ENCODE results near the gene GADD45GIP1. TPM values are rescaled to one million over a fixed set of nuclear protein-coding genes. Genes with fewer than 3 reads are reported as not detected.

The GADD45GIP1 gene
- total RNA-seq, 2 donors from 2014 or later = 29.9 to 58.7 TPM

DNA sequence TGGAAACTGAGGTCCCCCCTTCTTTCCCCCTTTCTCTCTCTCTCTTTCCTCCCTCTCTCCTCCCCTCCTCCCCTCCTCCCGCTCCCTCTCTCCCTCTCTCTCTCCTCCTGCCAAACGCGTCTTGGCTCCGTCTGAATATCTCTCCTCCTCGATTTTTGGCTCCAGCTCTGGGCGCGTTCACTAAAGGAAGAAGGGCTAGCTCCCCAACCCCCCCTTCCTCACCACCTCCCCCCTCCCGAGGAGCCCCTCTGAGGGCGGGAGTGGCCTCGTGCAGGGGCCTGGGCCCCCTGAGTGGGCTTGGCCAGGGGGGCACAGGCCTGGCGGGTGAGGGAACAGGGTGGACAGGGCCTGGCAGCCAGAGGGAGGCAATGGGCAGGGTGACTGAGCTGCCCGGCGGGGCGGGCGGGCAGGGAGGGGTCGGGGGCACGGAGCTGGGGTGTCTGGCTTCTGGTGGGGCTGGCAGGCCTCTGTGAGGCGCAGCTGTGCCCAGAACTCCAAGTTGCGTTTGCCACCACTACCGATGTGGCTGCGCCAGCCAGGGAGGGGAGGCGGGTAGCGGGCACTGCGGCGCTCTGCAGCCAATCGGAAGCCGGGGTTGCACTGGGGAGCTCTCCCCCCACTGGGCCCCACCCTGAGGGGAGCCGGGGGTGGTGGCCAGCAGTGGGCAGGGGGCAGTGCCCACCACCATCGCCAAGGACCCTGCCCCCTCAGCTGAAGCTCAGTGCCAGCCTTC, 45.3 kb upstream of the GADD45GIP1 start:
- Histone ChIP-seq H3K36me3 (no peaks in the 10 kb centered on the region), H3K4me3 (peak overlapping the region; percentile 27), H3K27ac (peak overlapping the region; percentile 96 to 97), H3K4me1 (replicated peaks) (peaks cover 60% of the 10 kb centered on the region), H3K27me3 (replicated peaks; ENCODE audit: insufficient read depth) (no peaks in the 10 kb centered on the region), H3K9me3 (no peaks in the 10 kb centered on the region)
- intact Hi-C loops (cut with DNase I) = no loop called here
- TF ChIP-seq, protein P1, sequence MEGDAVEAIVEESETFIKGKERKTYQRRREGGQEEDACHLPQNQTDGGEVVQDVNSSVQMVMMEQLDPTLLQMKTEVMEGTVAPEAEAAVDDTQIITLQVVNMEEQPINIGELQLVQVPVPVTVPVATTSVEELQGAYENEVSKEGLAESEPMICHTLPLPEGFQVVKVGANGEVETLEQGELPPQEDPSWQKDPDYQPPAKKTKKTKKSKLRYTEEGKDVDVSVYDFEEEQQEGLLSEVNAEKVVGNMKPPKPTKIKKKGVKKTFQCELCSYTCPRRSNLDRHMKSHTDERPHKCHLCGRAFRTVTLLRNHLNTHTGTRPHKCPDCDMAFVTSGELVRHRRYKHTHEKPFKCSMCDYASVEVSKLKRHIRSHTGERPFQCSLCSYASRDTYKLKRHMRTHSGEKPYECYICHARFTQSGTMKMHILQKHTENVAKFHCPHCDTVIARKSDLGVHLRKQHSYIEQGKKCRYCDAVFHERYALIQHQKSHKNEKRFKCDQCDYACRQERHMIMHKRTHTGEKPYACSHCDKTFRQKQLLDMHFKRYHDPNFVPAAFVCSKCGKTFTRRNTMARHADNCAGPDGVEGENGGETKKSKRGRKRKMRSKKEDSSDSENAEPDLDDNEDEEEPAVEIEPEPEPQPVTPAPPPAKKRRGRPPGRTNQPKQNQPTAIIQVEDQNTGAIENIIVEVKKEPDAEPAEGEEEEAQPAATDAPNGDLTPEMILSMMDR (IDR thresholded peaks at IDR 0.05) = peak in 2 of 4 experiments; percentile 8 to 18
- TF ChIP-seq POLR2A (IDR thresholded peaks at IDR 0.05) (peak; percentile 40), POLR2AphosphoS5 (IDR thresholded peaks at IDR 0.05) (no peak)
- WGBS = 19% methylated on average over 25 of the region's 29 CpGs
- peak; percentile 87 for DNase-seq (ENCODE audit: low spot score)

DNA sequence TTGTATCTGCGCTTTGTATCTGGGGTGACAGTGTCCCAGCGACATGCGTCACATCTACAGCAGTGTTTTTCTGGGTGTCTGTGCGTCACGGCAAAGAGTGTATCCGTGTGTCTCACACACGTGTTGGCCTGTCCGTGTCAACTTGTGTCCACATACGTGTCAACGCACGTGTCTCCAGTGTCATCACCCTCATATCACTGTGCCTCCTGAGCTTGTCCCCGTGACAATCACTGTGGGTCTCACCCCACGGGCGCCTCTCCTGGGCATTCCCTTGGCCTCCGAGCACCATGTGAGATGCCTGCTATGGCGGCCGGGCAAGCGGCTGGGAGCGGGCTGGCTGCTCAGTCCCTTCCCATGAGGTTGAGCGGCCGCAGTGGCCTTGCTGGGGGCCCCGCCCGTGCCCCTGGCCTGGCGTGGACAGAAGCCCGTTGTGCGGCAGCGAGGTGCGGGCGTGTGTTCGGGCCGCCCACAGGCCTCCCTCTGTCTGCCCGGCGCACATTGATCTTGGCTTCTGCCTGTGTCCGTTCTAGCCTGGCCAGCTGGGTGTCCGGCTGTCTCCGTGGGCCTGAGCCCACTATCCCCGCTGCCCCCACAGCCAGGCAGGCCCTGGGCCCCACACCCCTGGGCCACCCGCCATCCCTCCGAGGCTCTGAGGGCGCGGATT, 44.6 kb upstream of the GADD45GIP1 start:
- intact Hi-C loops (cut with DNase I) = no loop called here
- no peaks in the 10 kb centered on the region for H3K9me3 ChIP-seq
- no peak for DNase-seq (ENCODE audit: low spot score)
- no peak for TF ChIP-seq POLR2A (IDR thresholded peaks at IDR 0.05)
- TF ChIP-seq, protein P1 (IDR thresholded peaks at IDR 0.05) = no peak
- TF ChIP-seq POLR2AphosphoS5 (IDR thresholded peaks at IDR 0.05) = peak; percentile 10
- 11% methylated on average over 39 of the region's 41 CpGs for WGBS
- H3K36me3 ChIP-seq = no peaks in the 10 kb centered on the region
- peaks cover 53% of the 10 kb centered on the region for H3K4me1 ChIP-seq (replicated peaks)
- peak overlapping the region; percentile 96 to 97 for H3K27ac ChIP-seq
- peak overlapping the region; percentile 27 for H3K4me3 ChIP-seq
- no peaks in the 10 kb centered on the region for H3K27me3 ChIP-seq (replicated peaks; ENCODE audit: insufficient read depth)

DNA sequence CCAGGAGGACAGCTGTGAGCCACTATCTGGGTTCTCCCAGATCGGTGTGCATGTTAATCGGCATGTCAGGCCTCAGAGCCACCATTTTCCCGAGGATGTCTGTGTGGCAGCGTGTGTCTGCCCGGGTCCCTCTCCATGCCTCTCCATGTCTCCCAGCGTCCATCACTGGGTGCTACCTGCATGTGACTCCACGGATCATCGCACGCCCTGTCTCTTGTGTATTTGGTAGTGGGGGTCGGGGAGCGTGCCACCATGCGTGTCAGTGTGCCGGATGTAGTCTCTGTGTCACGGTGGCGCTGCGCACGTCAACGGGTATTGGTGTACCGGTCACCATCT, 44.1 kb upstream of the GADD45GIP1 start:
- 52% methylated on average over 19 of the region's 19 CpGs for WGBS
- no peak for DNase-seq (ENCODE audit: low spot score)

DNA sequence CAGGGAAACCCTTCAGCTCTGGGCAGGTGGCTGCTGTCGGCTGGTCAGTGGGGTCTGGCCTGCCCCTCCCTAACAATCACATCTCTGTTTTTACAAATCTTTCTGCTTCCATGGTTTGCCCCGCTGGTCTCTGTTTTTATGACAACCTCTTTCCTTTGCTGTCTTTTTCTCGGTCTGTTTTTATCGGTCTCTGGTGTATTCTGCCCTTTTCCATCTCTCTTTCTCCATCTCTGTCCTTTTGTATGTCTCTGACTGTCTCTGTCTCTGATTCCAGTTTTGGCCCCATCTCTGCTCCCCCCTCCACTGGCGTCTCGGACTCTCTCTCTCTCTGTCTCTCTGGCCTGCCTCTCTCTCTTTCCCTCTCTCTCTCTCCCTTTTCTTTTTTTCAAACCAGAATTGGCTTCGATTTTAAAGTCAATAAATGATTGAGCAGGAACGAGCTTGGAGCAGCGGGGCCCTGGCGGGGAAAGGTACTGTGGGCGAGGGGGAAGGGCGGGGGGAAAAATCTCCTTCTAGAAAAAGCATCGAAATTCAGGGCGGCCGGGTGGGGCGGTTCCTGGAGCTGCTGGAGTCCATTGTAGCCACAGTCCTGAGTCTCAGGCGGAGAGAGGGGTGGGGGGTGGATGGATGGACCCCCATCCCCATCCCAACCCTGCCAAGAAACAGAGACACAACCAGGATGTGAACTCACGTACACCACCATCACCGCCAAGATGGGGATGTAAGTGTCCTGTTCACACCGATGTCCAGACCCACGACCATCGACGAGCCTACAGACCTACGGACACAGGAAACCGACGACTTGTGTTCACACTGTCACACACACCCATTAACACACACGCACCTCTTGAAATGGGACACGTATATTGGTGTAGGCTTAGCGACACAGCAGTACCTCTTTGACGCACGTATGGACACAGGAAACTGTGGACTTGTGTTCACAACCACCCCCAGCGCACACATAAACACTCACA, 41.2 kb upstream of the GADD45GIP1 start:
- no peak for DNase-seq (ENCODE audit: low spot score)
- TF ChIP-seq, protein P1 (IDR thresholded peaks at IDR 0.05) = peak in 1 of 4 experiments; percentile 20
- no peak for TF ChIP-seq POLR2A (IDR thresholded peaks at IDR 0.05)
- peak; percentile 54 for TF ChIP-seq POLR2AphosphoS5 (IDR thresholded peaks at IDR 0.05)
- WGBS = 26% methylated on average over 32 of the region's 32 CpGs
- intact Hi-C loops (cut with DNase I) = loop anchor here (2.0 kb wide), 2 partner anchors 21 to 63 kb away; no protein-coding TSS in a partner anchor
- Histone ChIP-seq H3K36me3 (no peaks in the 10 kb centered on the region), H3K27ac (peak overlapping the region; percentile 96 to 97), H3K27me3 (replicated peaks; ENCODE audit: insufficient read depth) (no peaks in the 10 kb centered on the region), H3K4me3 (peak overlapping the region; percentile 78 to 87), H3K4me1 (replicated peaks) (peaks cover 33% of the 10 kb centered on the region), H3K9me3 (no peaks in the 10 kb centered on the region)

More for the DNA sequence above, 44.1 kb upstream of the GADD45GIP1 start:
- Histone ChIP-seq H3K36me3 (no peaks in the 10 kb centered on the region), H3K27me3 (replicated peaks; ENCODE audit: insufficient read depth) (no peaks in the 10 kb centered on the region), H3K27ac (peak overlapping the region; percentile 96 to 97), H3K4me3 (peak overlapping the region in 1 of 2 donors; percentile 27), H3K4me1 (replicated peaks) (peaks cover 48% of the 10 kb centered on the region), H3K9me3 (no peaks in the 10 kb centered on the region)
- intact Hi-C loops (cut with DNase I) = no loop called here
- TF ChIP-seq POLR2A (IDR thresholded peaks at IDR 0.05) (no peak), POLR2AphosphoS5 (IDR thresholded peaks at IDR 0.05) (no peak)
- TF ChIP-seq, protein P1 (IDR thresholded peaks at IDR 0.05) = no peak
